GM12873 (cell line): ENCODE data around the gene MAP3K4.

Source experiments
- TF ChIP-seq, protein P1 (sequence below): IDR thresholded peaks from 2 replicates; pipeline ENCODE4 v1.5.1; 2012; ENCODE audit warnings: low read depth, mild to moderate bottlenecking, moderate library complexity, low read length, control low read depth; ENCODE audit not compliant: insufficient read depth; ENCODE audit errors: missing control alignments

The MAP3K4 gene

DNA sequence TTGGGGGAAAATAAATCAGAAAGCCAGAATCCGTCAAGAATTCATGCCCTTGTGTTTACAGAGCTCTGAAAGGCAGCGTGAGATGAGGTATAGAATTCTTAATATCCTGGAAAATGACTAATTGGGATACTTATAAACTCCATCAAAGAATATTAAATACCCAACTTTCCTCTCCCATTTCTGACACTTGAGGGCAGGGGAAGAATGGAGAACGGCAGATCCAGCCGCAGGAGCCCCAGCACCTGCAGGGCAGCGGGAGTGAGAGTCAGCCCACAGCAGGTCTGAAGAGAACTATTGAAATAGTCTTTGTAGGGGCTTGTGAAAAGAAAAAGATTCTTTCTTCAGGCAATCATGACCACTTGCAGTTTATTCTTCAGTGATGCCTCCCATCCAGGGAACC is 175.1 kb downstream of the MAP3K4 start:
- TF ChIP-seq, protein P1, sequence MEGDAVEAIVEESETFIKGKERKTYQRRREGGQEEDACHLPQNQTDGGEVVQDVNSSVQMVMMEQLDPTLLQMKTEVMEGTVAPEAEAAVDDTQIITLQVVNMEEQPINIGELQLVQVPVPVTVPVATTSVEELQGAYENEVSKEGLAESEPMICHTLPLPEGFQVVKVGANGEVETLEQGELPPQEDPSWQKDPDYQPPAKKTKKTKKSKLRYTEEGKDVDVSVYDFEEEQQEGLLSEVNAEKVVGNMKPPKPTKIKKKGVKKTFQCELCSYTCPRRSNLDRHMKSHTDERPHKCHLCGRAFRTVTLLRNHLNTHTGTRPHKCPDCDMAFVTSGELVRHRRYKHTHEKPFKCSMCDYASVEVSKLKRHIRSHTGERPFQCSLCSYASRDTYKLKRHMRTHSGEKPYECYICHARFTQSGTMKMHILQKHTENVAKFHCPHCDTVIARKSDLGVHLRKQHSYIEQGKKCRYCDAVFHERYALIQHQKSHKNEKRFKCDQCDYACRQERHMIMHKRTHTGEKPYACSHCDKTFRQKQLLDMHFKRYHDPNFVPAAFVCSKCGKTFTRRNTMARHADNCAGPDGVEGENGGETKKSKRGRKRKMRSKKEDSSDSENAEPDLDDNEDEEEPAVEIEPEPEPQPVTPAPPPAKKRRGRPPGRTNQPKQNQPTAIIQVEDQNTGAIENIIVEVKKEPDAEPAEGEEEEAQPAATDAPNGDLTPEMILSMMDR = no peak
